IPS-18c (cell line): Measurements from ENCODE around the gene ZNF541.

Experiments
- H3K4me3 ChIP-seq: 2 replicates; pipeline ENCODE4 v1.7.0; 2013; ENCODE audit warnings: low read depth, mild to moderate bottlenecking, low read length, moderate library complexity; ENCODE audit not compliant: insufficient read depth
- H3K9me3 ChIP-seq: one replicate; pipeline ENCODE4 v1.6.1; 2013; ENCODE audit warnings: mild to moderate bottlenecking, low read length, moderate library complexity; ENCODE audit not compliant: control insufficient read depth, insufficient read depth

Gene ZNF541

GRCh38 chr19:47529018-47529742 is 43.8 kb downstream of the ZNF541 start:
- Histone ChIP-seq H3K9me3 (no peaks in the 10 kb centered on the region), H3K4me3 (no peak overlapping the region)

GRCh38 chr19:47526798-47527197 is 46.1 kb downstream of the ZNF541 start:
- H3K4me3 ChIP-seq = no peak overlapping the region
- no peaks in the 10 kb centered on the region for H3K9me3 ChIP-seq

GRCh38 chr19:47523473-47523872 is 49.5 kb downstream of the ZNF541 start:
- H3K9me3 ChIP-seq = no peaks in the 10 kb centered on the region
- no peak overlapping the region for H3K4me3 ChIP-seq
